GM13977 (cell line): ENCODE measurements around the gene OR8G5.

Source experiments
- DNase-seq: peaks from one replicate; pipeline ENCODE4 v3.0.0; 2012; ENCODE audit warnings: low spot score
- CTCF ChIP-seq: IDR thresholded peaks from 2 replicates; pipeline ENCODE4 v1.5.1; 2012; ENCODE audit warnings: mild to moderate bottlenecking, control low read depth; ENCODE audit not compliant: insufficient read depth; ENCODE audit errors: extremely low read depth, missing control alignments
- in situ Hi-C: fragments of 300-500 bp; cut with MboI; formaldehyde crosslinking; loops from one replicate; pipeline ENCODE4 v1.12.0; 2022; ENCODE audit warnings: low sequenced_read_pairs, low pct_unique_long_range_greater_than_20kb, mixed read lengths, inconsistent platforms; ENCODE audit not compliant: unreplicated experiment

OR8G5 gene

GRCh38 chr11:124296016-124296415, 39.8 kb downstream of the OR8G5 start:
- in situ Hi-C loops = no loop called here
- no peak for DNase-seq
- no peak for TF ChIP-seq CTCF

- in situ Hi-C loops = no loop called here
- TF ChIP-seq CTCF = no peak
- DNase-seq = no peak
These were observed 41.7 kb downstream of the OR8G5 start for GRCh38 chr11:124297921-124298320.

- in situ Hi-C loops = no loop called here
- TF ChIP-seq CTCF = no peak
- DNase-seq = no peak
These were observed 45.4 kb downstream of the OR8G5 start for GRCh38 chr11:124301548-124301947.

GRCh38 chr11:124302347-124303125, 46.4 kb downstream of the OR8G5 start:
- TF ChIP-seq CTCF = no peak
- no peak for DNase-seq
- in situ Hi-C loops = no loop called here

- no peak for TF ChIP-seq CTCF
- DNase-seq = no peak
- in situ Hi-C loops = no loop called here
These were observed 50.9 kb downstream of the OR8G5 start for GRCh38 chr11:124307093-124307492.

GRCh38 chr11:124310721-124311120, 54.5 kb downstream of the OR8G5 start:
- DNase-seq = no peak
- TF ChIP-seq CTCF = no peak

More at GRCh38 chr11:124310721-124311120, 54.5 kb downstream of the OR8G5 start:
- in situ Hi-C loops = no loop called here
